GM19351 (cell line): ENCODE measurements around the gene PPARA.
A peak's percentile ranks its signal among the peaks of the same experiment; 100 is the strongest.

ENCODE experiments used
- ATAC-seq: cut with Tn5 transposase; IDR thresholded peaks from one replicate; pipeline ENCODE4 v1.9.1; 2021; ENCODE audit warnings: mild to moderate bottlenecking, moderate library complexity; ENCODE audit not compliant: unreplicated experiment

The PPARA gene

GRCh38 chr22:46150034-46150654, at the start of gene PPARA:
TSS of gene PPARA (plus strand) at chr22:46150526. CDS start at chr22:46198384, 47,858 bp downstream.
- peak; percentile 75 for ATAC-seq

GRCh38 chr22:46102159-46102558, 48.2 kb upstream of the PPARA start:
- ATAC-seq: no peak

GRCh38 chr22:46102752-46103151, 47.6 kb upstream of the PPARA start:
- no peak for ATAC-seq

- no peak for ATAC-seq
Measured at GRCh38 chr22:46103181-46103580, 47.1 kb upstream of the PPARA start.

- no peak for ATAC-seq
Measured at GRCh38 chr22:46103664-46104063, 46.7 kb upstream of the PPARA start.

- no peak for ATAC-seq
Measured at GRCh38 chr22:46104170-46104880, 46.0 kb upstream of the PPARA start.

GRCh38 chr22:46104881-46105493, 45.3 kb upstream of the PPARA start:
- ATAC-seq: no peak

GRCh38 chr22:46105494-46106278, 44.6 kb upstream of the PPARA start:
- no peak for ATAC-seq

GRCh38 chr22:46106279-46107022, 43.9 kb upstream of the PPARA start:
- ATAC-seq: no peak

- no peak for ATAC-seq
Measured at GRCh38 chr22:46107089-46107664, 43.1 kb upstream of the PPARA start.

GRCh38 chr22:46107753-46108563, 42.4 kb upstream of the PPARA start:
- no peak for ATAC-seq

- ATAC-seq: no peak
Measured at GRCh38 chr22:46108564-46109473, 41.5 kb upstream of the PPARA start.

GRCh38 chr22:46109474-46110003, 40.8 kb upstream of the PPARA start:
- no peak for ATAC-seq

GRCh38 chr22:46110215-46110614, 40.1 kb upstream of the PPARA start:
- no peak for ATAC-seq

GRCh38 chr22:46111645-46112306, 38.5 kb upstream of the PPARA start:
- ATAC-seq: no peak

GRCh38 chr22:46112405-46112804, 37.9 kb upstream of the PPARA start:
- no peak for ATAC-seq

- no peak for ATAC-seq
Measured at GRCh38 chr22:46113110-46113909, 37.0 kb upstream of the PPARA start.
